Calu3 (cell line): ENCODE results near the gene HCST. TPM values are rescaled to one million over a fixed set of nuclear protein-coding genes. Genes with fewer than 3 reads are reported as not detected.
"Not testable (repeated sequence)": the region's sequence is repeated elsewhere in the genome, so short reads cannot be mapped to it uniquely, and the experiment has no call there.

Experiments used
- BruUV-seq: library from RNA; stranded (reverse); fragments of 400-500 nt; replicated peaks from 2 replicates; lab custom pipeline; 2021; lab: Mats Ljungman, UMichigan
- CTCF ChIA-PET: fragments of 300-600 bp; sonication (Branson Sonifier 250); formaldehyde crosslinking; loops from one replicate; lab custom pipeline; 2022; ENCODE audit warnings: antibody characterized with exemption; lab: Charles Lee
- DNase-seq: peaks from one replicate; pipeline ENCODE4 v3.0.0; 2022
- H3K27ac Mint-ChIP-seq: one replicate; pipeline ENCODE4 v1.8.0; 2022; ENCODE audit warnings: mixed read lengths; ENCODE audit not compliant: unreplicated experiment
- H3K27me3 Mint-ChIP-seq: one replicate; pipeline ENCODE4 v1.8.0; 2022; ENCODE audit warnings: mixed read lengths; ENCODE audit not compliant: unreplicated experiment
- H3K36me3 Mint-ChIP-seq: one replicate; pipeline ENCODE4 v1.8.0; 2022; ENCODE audit warnings: mild to moderate bottlenecking, moderate library complexity, mixed read lengths; ENCODE audit not compliant: insufficient read depth, unreplicated experiment
- H3K4me1 Mint-ChIP-seq: one replicate; pipeline ENCODE4 v1.8.0; 2022; ENCODE audit warnings: mild to moderate bottlenecking, low read depth, mixed read lengths; ENCODE audit not compliant: unreplicated experiment
- H3K4me3 Mint-ChIP-seq: one replicate; pipeline ENCODE4 v1.8.0; 2022; ENCODE audit warnings: mild to moderate bottlenecking, low read depth, moderate library complexity, mixed read lengths; ENCODE audit not compliant: unreplicated experiment
- H3K9me3 Mint-ChIP-seq: one replicate; pipeline ENCODE4 v1.8.0; 2022; ENCODE audit warnings: low read depth, mixed read lengths; ENCODE audit not compliant: unreplicated experiment
- intact Hi-C: fragments of 100-400 bp; cut with micrococcal nuclease; formaldehyde crosslinking; loops from one replicate; pipeline ENCODE4 v1.10.0; 2022; ENCODE audit not compliant: unreplicated experiment
- total RNA-seq: library from RNA; stranded (reverse); gene quantifications from 2 replicates; pipeline ENCODE4 v1.2.3, GENCODE V29; 2022
- TF ChIP-seq, protein P1 (sequence below): fragments of 200-600 bp; IDR thresholded peaks from one replicate; pipeline ENCODE4 v1.8.0; 2022; ENCODE audit warnings: antibody characterized with exemption; ENCODE audit not compliant: unreplicated experiment

Gene HCST
- total RNA-seq, 1 experiment from 2014 or later, result not detected

DNA sequence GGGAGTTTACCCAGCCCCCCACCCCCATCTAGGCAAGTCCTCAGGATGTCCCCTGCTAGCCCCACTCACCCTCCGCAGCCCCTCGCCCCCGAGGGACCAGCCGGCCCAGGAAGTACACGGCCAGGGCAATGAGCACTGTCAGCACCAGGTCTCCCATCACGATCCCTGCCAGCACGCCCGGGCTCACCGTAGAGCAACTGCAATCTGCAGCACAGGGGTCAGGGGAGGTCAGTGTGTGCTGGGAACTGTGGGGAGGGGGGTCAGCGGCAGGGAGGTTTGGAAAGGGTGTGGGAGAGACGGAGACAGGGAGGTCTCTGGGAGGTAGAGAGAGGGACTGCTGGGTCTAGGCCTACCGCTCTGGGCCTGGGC lies 5.0 kb downstream of the HCST start:
- no peak for DNase-seq
- intact Hi-C loops, result no loop called here
- Mint-ChIP-seq H3K27ac (no peak overlapping the region), H3K4me1 (peaks cover 9% of the 10 kb centered on the region), H3K27me3 (peaks cover 20% of the 10 kb centered on the region), H3K4me3 (no peak overlapping the region), H3K9me3 (no peaks in the 10 kb centered on the region), H3K36me3 (peaks cover 3% of the 10 kb centered on the region)
- CTCF ChIA-PET, result no interaction called here
- TF ChIP-seq, protein P1, sequence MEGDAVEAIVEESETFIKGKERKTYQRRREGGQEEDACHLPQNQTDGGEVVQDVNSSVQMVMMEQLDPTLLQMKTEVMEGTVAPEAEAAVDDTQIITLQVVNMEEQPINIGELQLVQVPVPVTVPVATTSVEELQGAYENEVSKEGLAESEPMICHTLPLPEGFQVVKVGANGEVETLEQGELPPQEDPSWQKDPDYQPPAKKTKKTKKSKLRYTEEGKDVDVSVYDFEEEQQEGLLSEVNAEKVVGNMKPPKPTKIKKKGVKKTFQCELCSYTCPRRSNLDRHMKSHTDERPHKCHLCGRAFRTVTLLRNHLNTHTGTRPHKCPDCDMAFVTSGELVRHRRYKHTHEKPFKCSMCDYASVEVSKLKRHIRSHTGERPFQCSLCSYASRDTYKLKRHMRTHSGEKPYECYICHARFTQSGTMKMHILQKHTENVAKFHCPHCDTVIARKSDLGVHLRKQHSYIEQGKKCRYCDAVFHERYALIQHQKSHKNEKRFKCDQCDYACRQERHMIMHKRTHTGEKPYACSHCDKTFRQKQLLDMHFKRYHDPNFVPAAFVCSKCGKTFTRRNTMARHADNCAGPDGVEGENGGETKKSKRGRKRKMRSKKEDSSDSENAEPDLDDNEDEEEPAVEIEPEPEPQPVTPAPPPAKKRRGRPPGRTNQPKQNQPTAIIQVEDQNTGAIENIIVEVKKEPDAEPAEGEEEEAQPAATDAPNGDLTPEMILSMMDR, result no peak
- BruUV-seq, result no TSS peak

DNA sequence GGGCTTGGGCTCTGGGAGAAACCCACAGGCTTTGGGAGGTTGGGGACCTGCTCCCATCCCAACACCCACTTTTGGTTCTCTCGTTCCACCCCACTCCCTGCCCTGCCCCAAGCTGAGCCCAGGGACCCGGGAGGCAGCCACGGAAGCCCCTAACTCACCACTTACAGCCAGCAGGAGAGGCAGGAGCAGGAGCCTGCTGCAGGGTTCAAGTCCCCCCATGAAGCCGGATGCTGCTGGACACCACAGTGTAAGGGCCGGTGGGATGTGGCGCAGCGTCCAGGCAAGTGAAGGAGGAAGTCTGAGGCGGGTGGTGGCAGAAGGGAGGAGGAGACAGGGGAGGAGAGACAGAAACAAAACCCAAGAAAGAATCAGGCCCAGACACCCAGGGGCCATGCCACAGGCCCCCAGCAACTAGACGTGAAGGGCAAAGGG lies 5.7 kb downstream of the HCST start, which contains the start of gene TYROBP:
TSS of gene TYROBP (minus strand) at position 286 of the 432 bp plus-strand sequence. CDS start at position 219, 67 bp downstream.
- Mint-ChIP-seq H3K27me3 (peaks cover 13% of the 10 kb centered on the region), H3K9me3 (no peaks in the 10 kb centered on the region), H3K4me3 (no peak within 1 kb of the TSS), H3K4me1 (peaks cover 9% of the 10 kb centered on the region), H3K36me3 (peaks cover 3% of the 10 kb centered on the region), H3K27ac (no peak within 1 kb of the TSS)
- BruUV-seq, result no TSS peak
- intact Hi-C loops, result no loop called here
- CTCF ChIA-PET, result interaction anchor here (0.7 kb wide), 1 partner anchor 38 kb away, joined by 3 read pairs; no protein-coding TSS in a partner anchor
- TF ChIP-seq, protein P1, result no peak
- DNase-seq, result no peak

DNA sequence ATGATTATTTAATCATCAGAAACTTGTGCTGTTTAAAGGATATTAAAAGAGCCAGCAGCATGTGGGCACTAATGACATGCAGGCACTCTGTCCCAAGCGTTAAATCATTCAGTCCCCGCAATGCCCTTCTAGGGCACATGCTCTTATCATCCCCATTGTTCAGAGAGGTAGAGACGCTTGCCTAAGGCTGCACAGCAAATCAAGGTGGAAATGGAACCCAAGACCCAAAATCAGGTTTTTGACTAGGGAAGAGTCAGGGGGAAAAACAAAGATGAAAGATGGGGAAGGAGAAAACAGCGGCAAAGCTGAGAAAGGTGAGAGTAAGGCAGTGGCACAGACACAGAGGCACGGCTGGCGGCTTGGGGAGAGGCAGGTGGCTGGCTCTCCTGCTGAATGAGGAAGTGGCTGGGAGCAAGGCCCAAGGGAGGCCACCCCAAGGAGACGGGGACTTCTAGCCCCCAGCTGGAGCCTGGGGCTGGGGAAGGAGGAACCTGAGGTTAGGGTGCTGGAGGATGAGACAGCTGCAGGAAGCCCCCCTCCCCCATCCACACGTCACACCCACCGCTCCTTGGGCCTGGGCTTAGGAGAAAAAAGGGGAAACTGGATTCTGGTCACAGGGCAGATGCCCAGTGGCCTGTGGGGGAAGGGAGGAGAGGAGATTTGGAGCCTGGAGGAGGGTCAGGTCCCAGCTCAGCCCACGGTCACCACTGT lies 6.8 kb downstream of the HCST start:
- Mint-ChIP-seq H3K4me1 (no peaks in the 10 kb centered on the region), H3K4me3 (no peak overlapping the region), H3K9me3 (no peaks in the 10 kb centered on the region), H3K27me3 (peaks cover 2% of the 10 kb centered on the region), H3K36me3 (no peaks in the 10 kb centered on the region), H3K27ac (no peak overlapping the region)
- intact Hi-C loops, result no loop called here
- TF ChIP-seq, protein P1, result no peak
- no TSS peak for BruUV-seq
- no peak for DNase-seq
- CTCF ChIA-PET, result no interaction called here

DNA sequence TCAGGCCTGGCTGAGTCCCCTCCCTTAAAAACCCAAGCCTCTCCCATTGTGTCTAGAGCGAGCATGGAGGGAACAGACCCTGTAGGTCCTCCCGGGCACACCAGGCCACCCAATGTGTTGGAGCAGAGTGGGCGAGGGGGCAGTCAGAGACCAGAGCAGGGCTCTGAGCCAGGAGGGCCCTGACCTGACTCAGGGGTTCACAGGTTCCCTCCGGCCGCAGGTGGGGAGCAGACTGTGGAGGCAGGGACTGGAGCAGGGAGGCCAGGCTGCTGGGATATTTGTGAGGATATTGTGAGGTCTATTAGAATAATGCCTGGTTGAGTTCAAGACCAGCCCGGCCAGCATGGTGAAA lies 7.3 kb downstream of the HCST start:
- Mint-ChIP-seq H3K27me3 (peaks cover 5% of the 10 kb centered on the region), H3K27ac (no peak overlapping the region), H3K4me3 (no peak overlapping the region), H3K4me1 (no peaks in the 10 kb centered on the region), H3K36me3 (no peaks in the 10 kb centered on the region), H3K9me3 (no peaks in the 10 kb centered on the region)
- TF ChIP-seq, protein P1, result no peak
- no TSS peak for BruUV-seq
- intact Hi-C loops, result no loop called here
- DNase-seq, result no peak
- CTCF ChIA-PET, result no interaction called here

DNA sequence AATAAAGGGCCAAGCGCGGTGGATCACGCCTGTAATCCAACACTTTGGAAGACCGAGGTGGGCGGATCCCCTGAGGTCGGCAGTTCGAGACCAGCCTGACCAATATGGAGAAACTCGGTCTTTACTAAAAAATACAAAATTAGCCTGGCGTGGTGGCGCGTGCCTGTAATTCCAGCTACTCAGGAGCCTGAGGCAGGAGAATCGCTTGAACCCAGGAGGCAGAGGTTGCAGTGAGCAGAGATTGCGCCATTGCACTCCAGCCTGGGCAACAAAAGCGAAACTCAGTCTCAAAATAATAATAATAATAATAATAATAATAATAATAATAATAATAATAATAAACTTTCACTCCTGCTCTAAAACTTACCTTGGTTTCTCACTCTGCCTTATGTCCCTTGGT lies 8.0 kb downstream of the HCST start:
- DNase-seq, H3K4me1 Mint-ChIP-seq, H3K4me3 Mint-ChIP-seq, BruUV-seq, H3K27ac Mint-ChIP-seq, CTCF ChIA-PET, intact Hi-C loops, H3K36me3 Mint-ChIP-seq, H3K9me3 Mint-ChIP-seq: not testable (repeated sequence)
- peaks cover 12% of the 10 kb centered on the region for H3K27me3 Mint-ChIP-seq
